ENCODE measurements around the gene HS3ST5.
"Not testable (repeated sequence)": the region's sequence is repeated elsewhere in the genome, so short reads cannot be mapped to it uniquely, and the experiment has no call there.

- TF ChIP-seq POLR2A, TAF1, POLR2AphosphoS5, POU2F2, SPI1 (IDR thresholded peaks at IDR 0.05; ENCODE audit: low read depth, low read length): not testable (repeated sequence)
Measured at GRCh38 chr6:114044566-114044965, 298.3 kb downstream of the HS3ST5 start.
